Transverse colon (tissue), 3 donors: ENCODE results near the gene TTLL7.

Experiments used
- EP300 ChIP-seq: sonication (generic); formaldehyde crosslinking; IDR thresholded peaks from one replicate; pipeline ENCODE4 v1.6.1; 2017; ENCODE audit warnings: antibody characterized with exemption, low read depth
- POLR2A ChIP-seq: fragments of 450-650 bp; IDR thresholded peaks from one replicate; pipeline ENCODE4 v1.6.1; 2016; ENCODE audit warnings: antibody characterized with exemption, mild to moderate bottlenecking, moderate library complexity
- TF ChIP-seq, protein P1 (sequence below), 5 experiments: fragments of 200-600 bp in 3 of 5; fragments of 450-650 bp in 2 of 5; sonication (generic) in 3 of 5; IDR thresholded peaks; 1 replicate in 2 of 5; 2 replicates in 3 of 5; pipeline ENCODE4 v1.5.1; 2016 to 2017; ENCODE audit warnings: antibody characterized with exemption in 5 of 5, inconsistent platforms in 3 of 5, mild to moderate bottlenecking in 2 of 5, moderate library complexity in 1 of 5

- no peak for TF ChIP-seq POLR2A
- TF ChIP-seq, protein P1, sequence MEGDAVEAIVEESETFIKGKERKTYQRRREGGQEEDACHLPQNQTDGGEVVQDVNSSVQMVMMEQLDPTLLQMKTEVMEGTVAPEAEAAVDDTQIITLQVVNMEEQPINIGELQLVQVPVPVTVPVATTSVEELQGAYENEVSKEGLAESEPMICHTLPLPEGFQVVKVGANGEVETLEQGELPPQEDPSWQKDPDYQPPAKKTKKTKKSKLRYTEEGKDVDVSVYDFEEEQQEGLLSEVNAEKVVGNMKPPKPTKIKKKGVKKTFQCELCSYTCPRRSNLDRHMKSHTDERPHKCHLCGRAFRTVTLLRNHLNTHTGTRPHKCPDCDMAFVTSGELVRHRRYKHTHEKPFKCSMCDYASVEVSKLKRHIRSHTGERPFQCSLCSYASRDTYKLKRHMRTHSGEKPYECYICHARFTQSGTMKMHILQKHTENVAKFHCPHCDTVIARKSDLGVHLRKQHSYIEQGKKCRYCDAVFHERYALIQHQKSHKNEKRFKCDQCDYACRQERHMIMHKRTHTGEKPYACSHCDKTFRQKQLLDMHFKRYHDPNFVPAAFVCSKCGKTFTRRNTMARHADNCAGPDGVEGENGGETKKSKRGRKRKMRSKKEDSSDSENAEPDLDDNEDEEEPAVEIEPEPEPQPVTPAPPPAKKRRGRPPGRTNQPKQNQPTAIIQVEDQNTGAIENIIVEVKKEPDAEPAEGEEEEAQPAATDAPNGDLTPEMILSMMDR (IDR thresholded peaks at IDR 0.05): no peak
- no peak for TF ChIP-seq EP300
Measured at GRCh38 chr1:83929184-83929583, 69.7 kb downstream of the TTLL7 start.
